ENCODE results near the gene MAST2.

The MAST2 gene

DNA sequence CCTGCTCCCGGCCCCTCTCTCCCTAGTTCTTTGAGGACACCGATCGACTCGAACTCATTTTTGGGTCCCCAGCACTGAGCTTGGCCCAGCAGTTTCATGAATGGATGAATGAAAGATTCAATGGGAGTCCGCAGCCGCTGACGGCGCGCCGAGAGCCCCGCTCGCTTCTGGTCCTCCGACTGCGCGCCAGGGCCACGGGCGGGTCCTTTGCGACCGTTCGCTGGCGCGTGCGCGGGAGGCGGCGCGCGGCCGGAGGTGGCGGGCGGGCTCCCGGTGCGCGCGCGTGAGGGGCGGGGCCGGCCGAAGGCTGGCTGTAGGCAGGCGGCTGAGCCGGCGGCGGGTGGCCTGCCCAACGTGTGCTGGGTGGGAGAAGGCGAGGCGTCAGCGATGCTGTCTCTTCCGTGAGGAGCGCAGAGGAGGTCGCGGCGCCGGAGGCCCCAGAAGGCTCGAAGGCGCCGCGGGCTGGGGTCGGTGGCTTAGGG lies at the start of gene MAST2:
TSS of gene MAST2 (plus strand) at position 314 of the 482 bp plus-strand sequence. CDS start 284 bp downstream, outside the sequence.
- TF ChIP-seq, protein P1, sequence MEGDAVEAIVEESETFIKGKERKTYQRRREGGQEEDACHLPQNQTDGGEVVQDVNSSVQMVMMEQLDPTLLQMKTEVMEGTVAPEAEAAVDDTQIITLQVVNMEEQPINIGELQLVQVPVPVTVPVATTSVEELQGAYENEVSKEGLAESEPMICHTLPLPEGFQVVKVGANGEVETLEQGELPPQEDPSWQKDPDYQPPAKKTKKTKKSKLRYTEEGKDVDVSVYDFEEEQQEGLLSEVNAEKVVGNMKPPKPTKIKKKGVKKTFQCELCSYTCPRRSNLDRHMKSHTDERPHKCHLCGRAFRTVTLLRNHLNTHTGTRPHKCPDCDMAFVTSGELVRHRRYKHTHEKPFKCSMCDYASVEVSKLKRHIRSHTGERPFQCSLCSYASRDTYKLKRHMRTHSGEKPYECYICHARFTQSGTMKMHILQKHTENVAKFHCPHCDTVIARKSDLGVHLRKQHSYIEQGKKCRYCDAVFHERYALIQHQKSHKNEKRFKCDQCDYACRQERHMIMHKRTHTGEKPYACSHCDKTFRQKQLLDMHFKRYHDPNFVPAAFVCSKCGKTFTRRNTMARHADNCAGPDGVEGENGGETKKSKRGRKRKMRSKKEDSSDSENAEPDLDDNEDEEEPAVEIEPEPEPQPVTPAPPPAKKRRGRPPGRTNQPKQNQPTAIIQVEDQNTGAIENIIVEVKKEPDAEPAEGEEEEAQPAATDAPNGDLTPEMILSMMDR (IDR thresholded peaks at IDR 0.05), result peak; percentile 16
- peaks cover 4% of the 10 kb centered on the region for H3K36me3 ChIP-seq
- H3K4me3 ChIP-seq (ENCODE audit: low read depth in 1 of 2, low read length in 1 of 2), result peak within 1 kb of the TSS; percentile 63 to 69
- no peaks in the 10 kb centered on the region for H3K27me3 ChIP-seq
- H3K27ac ChIP-seq, result peak within 1 kb of the TSS; percentile 53
- H3K4me1 ChIP-seq (ENCODE audit: control insufficient read depth in 1 of 2, insufficient read depth in 1 of 2, low read depth in 1 of 2, low read length in 1 of 2), result peaks cover 16 to 22% of the 10 kb centered on the region in 2 experiments
- no peaks in the 10 kb centered on the region for H3K9me3 ChIP-seq

DNA sequence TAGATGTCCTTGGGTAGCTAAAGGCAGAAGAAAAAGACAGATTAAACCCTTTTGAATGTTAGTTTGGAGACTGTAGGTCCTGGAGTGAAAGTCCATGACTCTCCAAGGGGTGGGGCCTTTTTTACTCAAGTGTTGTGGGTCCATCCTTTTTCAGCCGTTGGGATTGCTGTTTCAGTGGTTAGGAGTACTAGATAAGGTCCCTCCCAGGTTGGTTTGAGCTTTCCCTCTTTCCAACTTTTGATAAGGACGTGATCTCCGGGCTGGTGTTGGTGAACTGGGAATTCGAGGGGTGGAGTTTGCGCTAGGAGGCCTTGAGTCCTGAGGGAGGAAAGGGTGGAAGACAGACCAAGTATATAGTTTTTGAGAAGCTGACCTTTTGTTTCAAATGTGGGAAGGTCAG lies 47.7 kb upstream of the MAST2 start:
- Histone ChIP-seq H3K27me3 (no peaks in the 10 kb centered on the region), H3K27ac (no peak overlapping the region), H3K36me3 (no peaks in the 10 kb centered on the region), H3K4me1 (ENCODE audit: control insufficient read depth in 1 of 2, insufficient read depth in 1 of 2, low read depth in 1 of 2, low read length in 1 of 2) (peaks cover 28 to 44% of the 10 kb centered on the region in 2 experiments), H3K9me3 (no peaks in the 10 kb centered on the region), H3K4me3 (ENCODE audit: low read depth in 1 of 2, low read length in 1 of 2) (no peak overlapping the region)
- TF ChIP-seq, protein P1 (IDR thresholded peaks at IDR 0.05), result no peak

DNA sequence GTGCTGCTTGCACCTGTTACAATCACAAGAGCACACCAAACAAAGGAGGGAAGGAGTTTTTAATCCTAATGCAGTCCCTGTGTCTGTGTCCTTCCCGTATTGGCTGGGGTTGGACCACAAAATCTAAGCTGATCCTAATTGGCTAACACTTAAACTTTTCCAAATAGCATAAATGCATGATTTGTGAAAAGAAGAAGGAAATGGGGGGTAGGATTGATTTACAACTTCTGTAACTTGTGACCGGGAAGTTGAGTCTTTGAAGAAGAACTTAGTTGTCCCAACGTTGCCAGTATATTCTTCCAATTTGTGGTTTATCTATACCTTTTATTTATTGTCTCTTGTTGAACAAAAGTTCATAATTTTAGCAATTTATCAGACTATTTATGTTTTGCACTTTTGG lies 41.1 kb upstream of the MAST2 start:
- Histone ChIP-seq H3K4me3 (ENCODE audit: low read depth in 1 of 2, low read length in 1 of 2) (no peak overlapping the region), H3K9me3 (no peaks in the 10 kb centered on the region), H3K27ac (no peak overlapping the region), H3K36me3 (no peaks in the 10 kb centered on the region), H3K27me3 (no peaks in the 10 kb centered on the region), H3K4me1 (ENCODE audit: control insufficient read depth in 1 of 2, insufficient read depth in 1 of 2, low read depth in 1 of 2, low read length in 1 of 2) (peaks cover 0 to 19% of the 10 kb centered on the region in 2 experiments)
- TF ChIP-seq, protein P1 (IDR thresholded peaks at IDR 0.05), result no peak

DNA sequence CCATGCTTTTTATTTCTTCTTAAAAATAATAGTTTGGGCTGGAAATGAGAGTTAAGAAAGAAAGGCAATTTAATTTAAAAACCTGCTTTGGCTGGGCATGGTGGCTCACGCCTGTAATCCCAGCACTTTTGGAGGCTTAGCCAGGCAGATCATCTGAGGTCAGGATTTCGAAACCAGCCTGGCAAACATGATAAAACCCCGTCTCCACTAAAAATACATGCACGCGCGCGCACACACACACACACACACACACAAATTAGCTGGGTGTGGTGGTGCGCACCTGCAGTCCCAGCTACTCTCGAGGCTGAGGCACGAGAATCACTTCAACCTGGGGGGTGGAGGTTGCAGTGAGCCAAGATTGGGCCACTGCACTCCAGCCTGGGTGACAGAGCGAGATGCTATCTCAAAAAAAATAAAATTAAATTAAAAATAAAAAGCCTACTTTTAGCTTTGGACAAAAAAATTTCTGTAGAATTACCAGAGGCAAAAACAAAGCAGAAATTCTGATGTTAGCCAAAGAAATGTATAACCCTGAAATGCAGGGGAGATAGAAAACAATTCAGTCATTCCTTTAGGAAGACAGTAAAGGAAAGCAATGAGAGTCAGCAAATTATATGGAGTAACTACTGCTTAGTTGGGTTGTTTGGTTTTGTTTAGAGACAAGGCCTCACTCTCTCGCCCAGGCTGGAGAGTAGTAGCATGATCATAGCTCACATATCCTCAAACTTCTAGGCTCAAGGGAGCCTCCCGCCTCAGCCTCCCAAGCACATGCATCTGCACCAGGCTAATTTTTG lies 37.2 kb upstream of the MAST2 start:
- no peak overlapping the region for H3K4me3 ChIP-seq (ENCODE audit: low read depth in 1 of 2, low read length in 1 of 2)

DNA sequence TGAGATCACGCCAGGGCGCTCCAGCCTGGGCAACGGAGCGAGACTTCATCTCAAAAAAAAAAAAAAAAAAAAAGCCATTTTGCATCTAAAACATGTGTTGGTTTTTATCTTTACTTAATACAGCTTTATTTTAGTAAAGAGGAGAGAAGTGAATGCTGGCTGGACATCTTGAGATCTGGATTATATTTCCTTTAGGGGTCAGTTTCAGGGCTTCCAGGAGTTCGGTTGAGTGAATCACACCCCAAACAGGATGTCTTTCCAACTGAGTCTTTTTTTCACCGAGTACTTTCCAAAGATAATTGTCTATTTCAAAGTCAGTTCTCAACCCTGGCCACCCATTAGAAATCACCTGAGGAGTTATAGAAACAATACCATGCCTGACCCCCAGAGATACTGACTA lies 36.4 kb upstream of the MAST2 start:
- H3K36me3 ChIP-seq, result no peaks in the 10 kb centered on the region
- no peaks in the 10 kb centered on the region for H3K9me3 ChIP-seq
- TF ChIP-seq, protein P1 (IDR thresholded peaks at IDR 0.05), result no peak
- H3K27me3 ChIP-seq, result no peaks in the 10 kb centered on the region
- H3K4me3 ChIP-seq (ENCODE audit: low read depth in 1 of 2, low read length in 1 of 2), result no peak overlapping the region
- no peak overlapping the region for H3K27ac ChIP-seq
- H3K4me1 ChIP-seq (ENCODE audit: control insufficient read depth in 1 of 2, insufficient read depth in 1 of 2, low read depth in 1 of 2, low read length in 1 of 2), result peaks cover 0 to 9% of the 10 kb centered on the region in 2 experiments

More for the DNA sequence above, 37.2 kb upstream of the MAST2 start:
- no peaks in the 10 kb centered on the region for H3K36me3 ChIP-seq
- TF ChIP-seq, protein P1 (IDR thresholded peaks at IDR 0.05), result no peak
- no peak overlapping the region for H3K27ac ChIP-seq
- H3K4me1 ChIP-seq (ENCODE audit: control insufficient read depth in 1 of 2, insufficient read depth in 1 of 2, low read depth in 1 of 2, low read length in 1 of 2), result peaks cover 0 to 14% of the 10 kb centered on the region in 2 experiments
- H3K27me3 ChIP-seq, result no peaks in the 10 kb centered on the region
- no peaks in the 10 kb centered on the region for H3K9me3 ChIP-seq

Measured in neutrophil (primary cell).